Thyroid gland (tissue), 4 donors: Measurements from ENCODE around the gene ZNF674.

Experiments used
- POLR2A ChIP-seq, 2 donors: fragments of 450-650 bp; IDR thresholded peaks; one replicate each; pipeline ENCODE4 v1.6.1; 2017; ENCODE audit warnings: antibody characterized with exemption in 2 of 2, mild to moderate bottlenecking in 2 of 2, moderate library complexity in 1 of 2
- TF ChIP-seq, protein P1 (sequence below), 6 experiments: fragments of 200-600 bp in 3 of 6; fragments of 450-650 bp in 3 of 6; sonication (generic) in 3 of 6; IDR thresholded peaks; one replicate each; pipeline ENCODE4 v1.5.1; 2016 to 2019; ENCODE audit warnings: antibody characterized with exemption in 6 of 6, mild to moderate bottlenecking in 2 of 6, inconsistent platforms in 1 of 6, moderate library complexity in 1 of 6

DNA sequence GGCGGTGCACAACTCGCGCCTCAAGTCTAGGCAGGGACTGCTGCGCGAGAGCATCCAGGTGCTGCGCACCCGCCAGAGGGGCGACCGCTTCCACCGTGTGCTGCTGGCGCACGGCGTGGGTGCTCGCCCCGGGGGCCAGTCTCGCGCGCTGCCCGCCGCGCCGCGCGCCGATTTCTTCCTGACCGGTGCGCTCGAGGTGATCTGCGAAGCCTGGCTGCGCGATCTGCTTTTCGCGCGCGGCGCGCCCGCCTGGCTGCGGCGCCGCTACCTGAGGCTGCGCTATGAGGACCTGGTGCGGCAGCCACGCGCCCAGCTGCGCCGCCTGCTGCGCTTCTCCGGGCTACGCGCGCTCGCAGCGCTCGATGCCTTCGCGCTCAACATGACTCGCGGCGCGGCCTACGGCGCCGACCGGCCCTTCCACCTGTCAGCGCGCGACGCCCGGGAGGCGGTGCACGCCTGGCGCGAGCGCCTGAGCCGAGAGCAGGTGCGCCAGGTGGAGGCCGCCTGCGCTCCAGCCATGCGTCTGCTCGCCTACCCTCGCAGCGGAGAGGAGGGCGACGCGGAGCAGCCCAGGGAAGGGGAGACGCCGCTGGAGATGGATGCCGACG, 29.7 kb upstream of the ZNF674 start:
- TF ChIP-seq, protein P1, sequence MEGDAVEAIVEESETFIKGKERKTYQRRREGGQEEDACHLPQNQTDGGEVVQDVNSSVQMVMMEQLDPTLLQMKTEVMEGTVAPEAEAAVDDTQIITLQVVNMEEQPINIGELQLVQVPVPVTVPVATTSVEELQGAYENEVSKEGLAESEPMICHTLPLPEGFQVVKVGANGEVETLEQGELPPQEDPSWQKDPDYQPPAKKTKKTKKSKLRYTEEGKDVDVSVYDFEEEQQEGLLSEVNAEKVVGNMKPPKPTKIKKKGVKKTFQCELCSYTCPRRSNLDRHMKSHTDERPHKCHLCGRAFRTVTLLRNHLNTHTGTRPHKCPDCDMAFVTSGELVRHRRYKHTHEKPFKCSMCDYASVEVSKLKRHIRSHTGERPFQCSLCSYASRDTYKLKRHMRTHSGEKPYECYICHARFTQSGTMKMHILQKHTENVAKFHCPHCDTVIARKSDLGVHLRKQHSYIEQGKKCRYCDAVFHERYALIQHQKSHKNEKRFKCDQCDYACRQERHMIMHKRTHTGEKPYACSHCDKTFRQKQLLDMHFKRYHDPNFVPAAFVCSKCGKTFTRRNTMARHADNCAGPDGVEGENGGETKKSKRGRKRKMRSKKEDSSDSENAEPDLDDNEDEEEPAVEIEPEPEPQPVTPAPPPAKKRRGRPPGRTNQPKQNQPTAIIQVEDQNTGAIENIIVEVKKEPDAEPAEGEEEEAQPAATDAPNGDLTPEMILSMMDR (IDR thresholded peaks at IDR 0.05) = no peak
- TF ChIP-seq POLR2A (IDR thresholded peaks at IDR 0.05) = no peak
